HS-5 (cell line): ENCODE measurements around the gene CSH1.
"Not testable (repeated sequence)": the region's sequence is repeated elsewhere in the genome, so short reads cannot be mapped to it uniquely, and the experiment has no call there.

Experiments
- DNase-seq: peaks from one replicate; pipeline ENCODE4 v3.0.0-alpha.2; 2012; ENCODE audit warnings: low read depth

CSH1 gene

DNA sequence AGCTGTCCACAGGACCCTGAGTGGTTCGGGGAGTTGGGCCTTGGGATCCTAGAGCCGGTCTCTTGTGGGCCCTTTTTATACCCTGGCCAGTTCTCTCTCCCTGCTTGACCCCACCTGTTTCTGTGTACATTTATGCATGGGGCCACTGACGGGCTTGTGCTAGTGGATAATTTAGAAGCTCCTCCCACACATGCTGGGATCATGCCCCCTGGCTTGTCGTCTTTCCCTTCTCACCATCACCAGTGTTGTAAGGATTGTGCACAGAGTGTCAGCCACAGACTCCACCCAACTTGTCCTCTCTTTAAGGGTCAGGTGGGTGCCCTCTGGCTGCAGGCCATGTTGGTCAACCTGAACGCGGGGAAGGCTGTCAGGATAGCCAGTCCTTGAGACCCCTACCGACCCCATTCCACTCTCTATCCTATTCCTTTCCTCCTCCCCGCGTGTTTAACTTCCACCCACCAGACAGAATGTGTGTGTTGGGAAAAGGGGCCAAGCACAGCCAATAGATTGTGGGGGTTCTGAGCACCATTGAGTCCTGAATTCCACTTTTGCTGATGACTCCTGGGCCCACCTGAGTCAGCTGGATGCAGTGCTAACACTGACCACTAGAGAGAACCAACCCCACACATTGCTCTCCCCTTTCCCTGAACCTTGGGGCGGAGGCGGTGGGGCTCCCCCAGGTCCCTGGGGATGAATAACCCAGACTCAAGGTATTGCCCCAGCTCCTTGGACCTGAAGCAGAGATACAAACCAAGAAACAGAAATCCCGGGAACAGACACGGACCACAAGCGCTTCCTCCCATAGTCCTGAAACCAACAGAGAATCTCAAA lies at the start of gene CSH1:
TSS of gene CSH1 (minus strand) at position 51 of the 831 bp plus-strand sequence. CDS start 63 bp downstream, outside the sequence.
- DNase-seq, result not testable (repeated sequence)

GRCh38 chr17:63945784-63946439 lies 49.5 kb upstream of the CSH1 start:
- no peak for DNase-seq

GRCh38 chr17:63944736-63945499 lies 48.5 kb upstream of the CSH1 start:
- DNase-seq, result no peak

DNA sequence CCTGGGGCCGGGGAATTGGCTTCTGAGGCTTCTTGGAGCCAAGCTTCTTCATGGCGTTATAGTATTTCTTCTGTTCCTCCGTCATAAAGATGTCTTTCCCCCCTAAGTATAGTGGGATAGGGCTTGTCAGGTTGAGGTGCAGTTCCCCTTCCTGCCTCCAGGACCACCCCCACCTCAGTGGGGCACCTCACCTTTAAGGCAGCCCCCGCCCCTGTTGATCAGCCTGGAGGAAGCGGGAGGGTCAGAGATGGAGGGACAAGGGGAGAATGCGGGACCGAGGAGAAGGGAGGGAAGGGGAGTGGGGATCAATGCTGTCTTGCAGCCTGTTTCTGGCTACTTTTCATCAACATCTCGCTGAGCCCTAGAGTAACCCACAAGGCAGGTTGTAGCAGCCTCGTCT lies 47.4 kb upstream of the CSH1 start:
- no peak for DNase-seq

GRCh38 chr17:63942309-63942985 lies 46.1 kb upstream of the CSH1 start:
- no peak for DNase-seq

DNA sequence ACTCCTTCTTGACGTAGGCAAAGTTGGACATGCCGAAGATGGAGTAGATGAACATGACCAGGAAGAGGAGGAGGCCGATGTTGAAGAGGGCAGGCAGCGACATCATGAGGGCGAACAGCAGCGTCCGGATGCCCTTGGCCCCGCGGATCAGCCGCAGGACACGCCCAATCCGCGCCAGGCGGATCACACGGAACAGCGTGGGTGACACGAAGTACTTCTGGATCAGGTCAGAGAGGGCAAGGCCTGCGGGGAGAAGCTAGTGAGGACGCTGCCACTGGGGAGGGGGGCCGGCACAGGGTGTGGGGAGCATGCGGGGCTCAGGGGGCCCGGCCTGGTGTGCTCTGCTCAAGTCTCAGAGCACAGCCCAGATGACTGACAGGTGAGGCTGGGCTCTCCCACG lies 45.4 kb upstream of the CSH1 start:
- no peak for DNase-seq

GRCh38 chr17:63941162-63941561 lies 44.8 kb upstream of the CSH1 start:
- no peak for DNase-seq

- DNase-seq, result no peak
Measured at GRCh38 chr17:63940584-63940983, 44.2 kb upstream of the CSH1 start.

GRCh38 chr17:63939884-63940283 lies 43.5 kb upstream of the CSH1 start:
- no peak for DNase-seq

- no peak for DNase-seq
Measured at GRCh38 chr17:63939401-63939800, 43.0 kb upstream of the CSH1 start.

DNA sequence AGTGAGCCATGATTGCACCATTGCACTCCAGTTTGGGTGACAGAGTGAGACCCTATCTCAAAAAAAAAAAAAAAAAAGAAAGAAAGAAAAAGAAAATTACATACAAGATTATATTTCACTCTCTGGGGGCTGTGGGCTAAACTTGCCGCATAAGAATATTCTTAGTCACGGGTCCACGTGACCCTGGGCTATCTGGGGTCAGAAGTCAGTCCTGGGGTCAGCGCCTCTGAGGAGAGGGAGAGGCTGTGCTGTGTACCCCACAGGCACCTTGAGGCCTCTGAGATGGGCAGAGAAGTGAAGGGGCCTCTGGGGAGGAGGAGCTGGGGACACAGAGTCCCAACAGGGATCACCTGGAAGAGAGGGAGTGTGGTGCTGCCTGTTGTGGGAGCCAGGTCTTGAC lies 41.5 kb upstream of the CSH1 start:
- DNase-seq, result no peak

DNA sequence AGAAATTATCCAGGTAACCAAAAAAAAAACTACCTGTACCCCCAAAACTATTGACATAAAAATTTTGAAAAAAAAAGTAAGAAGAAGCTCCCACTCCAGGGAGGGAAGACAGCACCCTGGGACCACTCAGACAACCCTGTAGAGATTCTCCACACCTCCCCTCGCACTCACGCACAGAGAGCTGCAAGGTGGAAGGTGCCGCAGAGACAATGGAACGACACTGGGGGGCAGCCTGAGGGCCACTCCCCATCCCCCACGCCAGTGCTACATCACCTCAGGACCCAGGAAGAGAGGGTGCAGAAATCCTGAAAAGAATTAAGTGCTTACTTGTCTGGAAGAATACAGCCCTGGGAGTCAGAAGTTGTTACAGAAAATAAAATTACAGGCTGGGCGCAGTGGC lies 40.9 kb upstream of the CSH1 start:
- DNase-seq, result no peak

- DNase-seq, result no peak
Measured at GRCh38 chr17:63934183-63935112, 38.1 kb upstream of the CSH1 start.

DNA sequence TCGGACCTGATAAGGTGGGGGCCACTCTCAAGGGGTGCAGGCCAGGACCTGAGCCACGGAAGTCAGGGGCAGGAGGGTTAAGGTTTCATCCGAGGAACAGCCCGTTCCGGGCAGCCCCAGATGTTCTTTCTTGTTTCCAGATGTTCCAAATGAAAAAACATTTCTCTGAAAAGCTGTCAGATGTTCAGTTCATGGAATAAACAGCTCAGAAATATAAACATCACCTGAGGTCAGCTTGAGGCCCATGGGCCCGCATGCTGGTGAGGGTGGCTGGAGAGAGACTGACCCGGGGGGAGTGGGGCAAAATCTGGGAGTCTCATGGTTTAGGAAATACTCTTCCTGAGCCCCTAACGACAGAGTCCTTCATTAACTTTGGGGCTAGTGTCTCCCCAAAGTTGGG lies 37.2 kb upstream of the CSH1 start:
- DNase-seq, result no peak

GRCh38 chr17:63932721-63933120 lies 36.3 kb upstream of the CSH1 start:
- no peak for DNase-seq

DNA sequence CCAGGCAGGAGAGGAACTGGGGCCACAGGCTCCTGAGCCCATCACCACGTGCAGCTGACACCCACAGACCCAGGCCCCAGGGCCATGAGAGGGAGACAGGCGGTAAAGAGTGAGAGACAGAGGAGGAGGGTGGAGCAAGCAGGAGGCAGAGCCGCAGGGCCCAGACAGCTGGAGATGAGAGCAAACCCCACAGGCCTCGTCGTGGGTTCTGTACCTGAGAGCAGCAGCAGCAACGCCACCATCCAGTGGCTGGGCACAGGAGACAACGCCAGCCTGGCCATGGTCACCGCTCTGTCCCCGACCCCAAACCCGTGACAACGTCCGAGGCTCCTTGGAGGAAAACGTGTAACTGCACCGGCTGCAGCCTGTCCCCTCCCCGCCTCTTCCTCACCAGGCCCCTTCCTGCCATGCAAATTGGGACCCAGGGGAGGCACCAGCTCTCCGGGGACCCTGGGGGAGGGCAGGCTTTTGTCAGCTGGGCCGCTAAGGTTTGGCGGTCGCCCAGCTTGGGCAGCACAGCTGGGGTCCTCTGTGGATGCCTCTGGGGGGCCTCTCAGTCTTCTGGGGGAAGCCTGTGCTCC lies 35.7 kb upstream of the CSH1 start, which contains the start of gene CD79B:
TSS of gene CD79B (minus strand) at position 351 of the 581 bp plus-strand sequence. CDS start at position 281, 70 bp downstream.
- DNase-seq, result no peak

GRCh38 chr17:63930951-63931575 lies 34.7 kb upstream of the CSH1 start:
- DNase-seq, result no peak

- no peak for DNase-seq
Measured at GRCh38 chr17:63929860-63930766, 33.7 kb upstream of the CSH1 start.
